Middle frontal gyrus (tissue), 1 donor: ENCODE measurements around the gene ACAT1.
"Not testable (repeated sequence)": the region's sequence is repeated elsewhere in the genome, so short reads cannot be mapped to it uniquely, and the experiment has no call there.

Source experiments
- DNase-seq: peaks from one replicate; pipeline ENCODE4 v3.0.0-alpha.2; 2015; ENCODE audit warnings: low spot score; ENCODE audit errors: extremely low spot score

ACAT1 gene

DNA sequence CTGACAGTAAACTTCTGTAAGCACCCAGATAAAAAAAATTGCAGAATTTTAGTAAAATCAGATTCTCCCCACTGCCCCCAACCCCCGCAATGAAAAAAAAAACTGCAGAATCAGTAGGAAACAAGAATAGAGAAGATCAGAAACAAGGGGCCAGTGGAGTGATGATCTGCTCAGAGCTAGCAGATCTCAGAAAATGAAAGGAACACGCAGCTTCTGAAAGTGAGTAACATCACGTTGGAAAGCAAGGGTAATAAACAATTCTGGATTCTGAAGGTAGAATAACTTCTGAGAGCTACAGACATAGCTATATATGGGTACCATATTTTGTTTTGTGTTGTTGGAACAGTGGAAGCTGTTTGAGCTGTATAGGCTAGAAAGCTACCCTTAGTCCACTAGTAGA, 23.2 kb downstream of the ACAT1 start:
- DNase-seq = no peak

DNA sequence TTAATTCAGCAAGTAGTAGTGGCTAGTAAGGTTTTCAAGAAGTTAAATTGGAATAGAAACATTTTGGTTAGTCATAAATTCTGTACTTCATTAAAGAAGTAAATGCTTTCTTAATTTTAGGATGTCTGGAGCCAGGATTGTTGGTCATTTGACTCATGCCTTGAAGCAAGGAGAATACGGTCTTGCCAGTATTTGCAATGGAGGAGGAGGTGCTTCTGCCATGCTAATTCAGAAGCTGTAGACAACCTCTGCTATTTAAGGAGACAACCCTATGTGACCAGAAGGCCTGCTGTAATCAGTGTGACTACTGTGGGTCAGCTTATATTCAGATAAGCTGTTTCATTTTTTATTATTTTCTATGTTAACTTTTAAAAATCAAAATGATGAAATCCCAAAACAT, 25.8 kb downstream of the ACAT1 start:
- DNase-seq = no peak

- DNase-seq = no peak
Measured at GRCh38 chr11:108148556-108148955, 27.2 kb downstream of the ACAT1 start.

DNA sequence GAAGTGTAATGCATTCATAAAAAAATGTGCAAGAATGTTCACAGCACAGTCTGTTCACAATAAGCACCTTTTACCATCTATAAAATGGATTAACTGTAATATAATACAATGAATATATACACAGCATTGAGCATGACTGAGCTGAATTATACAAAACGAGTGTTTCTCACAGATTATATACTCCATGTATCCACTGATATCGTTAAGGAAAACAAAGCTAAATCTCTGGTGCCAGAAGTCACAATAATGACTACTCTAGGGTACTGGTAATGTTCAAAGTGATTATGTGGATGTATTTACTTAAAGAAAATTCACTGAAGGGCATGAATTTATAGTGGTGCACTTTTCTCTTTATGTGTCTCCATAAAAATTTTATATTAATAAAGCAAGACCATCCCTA, 33.2 kb downstream of the ACAT1 start:
- DNase-seq = no peak

GRCh38 chr11:108160970-108161566, 39.7 kb downstream of the ACAT1 start:
- no peak for DNase-seq

- DNase-seq = not testable (repeated sequence)
Measured at GRCh38 chr11:108162878-108163277, 41.5 kb downstream of the ACAT1 start.

GRCh38 chr11:108167624-108168023, 46.3 kb downstream of the ACAT1 start:
- no peak for DNase-seq

DNA sequence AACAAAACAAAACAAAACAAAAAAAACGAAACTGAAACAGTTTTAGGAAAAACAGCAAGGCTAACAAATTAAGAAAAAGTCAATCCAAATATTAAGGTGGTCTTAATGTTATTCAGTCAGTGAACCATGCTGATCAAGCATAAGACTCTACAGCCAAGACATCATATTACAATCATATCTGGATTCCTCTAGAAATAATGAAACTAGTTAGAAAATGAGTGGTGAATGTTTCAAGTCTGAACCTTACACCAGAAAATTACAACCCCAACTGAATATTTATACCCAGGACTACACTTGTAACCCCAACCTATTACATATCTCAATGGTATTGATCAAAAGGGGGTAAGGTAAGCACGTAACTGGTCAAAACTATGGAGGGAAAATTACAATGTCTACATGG, 48.8 kb downstream of the ACAT1 start:
- DNase-seq = no peak

- DNase-seq = no peak
Measured at GRCh38 chr11:108177570-108177969, 56.2 kb downstream of the ACAT1 start.

DNA sequence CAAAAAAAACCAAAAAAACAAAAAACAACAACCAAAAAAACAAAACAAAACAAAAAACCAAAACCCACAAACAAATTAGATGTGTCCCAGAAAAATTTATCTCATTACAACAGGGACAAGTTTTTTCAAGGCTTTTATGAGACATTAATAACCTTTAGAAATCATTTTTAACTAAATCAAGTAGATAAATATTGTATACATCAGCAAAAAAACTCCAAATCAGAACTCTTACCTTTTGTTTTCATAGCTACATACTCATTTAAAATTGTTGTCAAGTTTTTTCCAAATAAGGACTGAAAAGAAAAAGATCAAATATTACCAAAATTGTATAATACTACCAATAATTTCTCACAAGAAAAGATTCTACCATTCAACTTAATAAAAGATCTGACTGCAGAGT, 72.4 kb downstream of the ACAT1 start:
- DNase-seq = no peak

DNA sequence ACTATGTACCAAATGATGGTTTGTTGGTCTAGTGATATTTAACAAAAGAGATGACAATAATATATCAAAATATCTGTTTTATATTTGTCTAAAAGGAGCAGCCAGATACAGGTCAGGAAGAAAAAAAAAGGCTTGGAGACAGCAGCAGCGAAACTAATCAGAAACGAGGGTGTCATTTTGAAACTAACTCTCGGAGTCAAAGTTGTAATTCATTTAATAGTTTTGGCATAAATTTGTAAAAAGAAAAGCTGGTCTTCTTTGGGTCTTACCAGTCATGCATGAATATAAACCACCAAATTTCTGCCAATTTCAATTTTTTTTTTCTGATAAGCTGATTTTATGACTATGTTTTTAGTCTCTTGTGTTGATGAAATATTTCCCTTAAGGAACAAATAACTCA, 75.5 kb downstream of the ACAT1 start:
- DNase-seq = no peak
